K562 (cell line): Measurements from ENCODE around the gene CELSR2. TPM values are rescaled to one million over a fixed set of nuclear protein-coding genes. Genes with fewer than 3 reads are reported as not detected.
A peak's percentile ranks its signal among the peaks of the same experiment; 100 is the strongest.

Experiments used
- ATF3 ChIP-seq, 2 experiments: fragments of 450-650 bp in 1 of 2; sonication (generic) in 1 of 2; formaldehyde crosslinking in 1 of 2; IDR thresholded peaks in 1 of 2; conservative IDR thresholded peaks in 1 of 2; 2 replicates each; pipeline versions ENCODE4 v1.6.1 to v1.8.1; 2016 to 2023; ENCODE audit warnings: mild to moderate bottlenecking in 2 of 2, moderate library complexity in 2 of 2, inconsistent platforms in 1 of 2, missing genetic modification reagents in 1 of 2
- BCOR ChIP-seq: fragments of 450-650 bp; IDR thresholded peaks from 2 replicates; pipeline ENCODE4 v1.6.1; 2016
- CBFB ChIP-seq: sonication (generic); formaldehyde crosslinking; IDR thresholded peaks from 2 replicates; pipeline ENCODE4 v1.4.0; 2020; ENCODE audit warnings: mild to moderate bottlenecking, missing genetic modification reagents
- CLOCK ChIP-seq: fragments of 250-450 bp; sonication (Bioruptor Pico); IDR thresholded peaks from 2 replicates; pipeline ENCODE4 v1.4.0; 2020; ENCODE audit warnings: mild to moderate bottlenecking, moderate library complexity, borderline replicate concordance
- GABPB1 ChIP-seq: sonication (generic); formaldehyde crosslinking; IDR thresholded peaks from 2 replicates; pipeline ENCODE4 v1.8.0; 2022; ENCODE audit warnings: mild to moderate bottlenecking, missing genetic modification reagents
- HDGF ChIP-seq: fragments of 450-650 bp; IDR thresholded peaks from 2 replicates; pipeline ENCODE4 v1.6.1; 2016
- HMG20A ChIP-seq: fragments of 450-650 bp; formaldehyde crosslinking; conservative IDR thresholded peaks from 2 replicates; pipeline ENCODE4 v1.4.0; 2020; ENCODE audit warnings: mild to moderate bottlenecking, mixed read lengths
- KLF16 ChIP-seq: IDR thresholded peaks from 2 replicates; pipeline ENCODE4 v1.6.1; 2016; ENCODE audit warnings: antibody characterized with exemption
- MCM7 ChIP-seq, 2 experiments: fragments of 450-650 bp; IDR thresholded peaks; 2 replicates each; pipeline ENCODE4 v1.6.1; 2016 to 2018
- REST ChIP-seq, 2 experiments: fragments of 450-650 bp; formaldehyde crosslinking in 1 of 2; IDR thresholded peaks; 2 replicates each; pipeline versions ENCODE4 v1.4.0 to v1.6.1; 2014 to 2020; ENCODE audit warnings: mild to moderate bottlenecking in 2 of 2, borderline replicate concordance in 1 of 2, low read depth in 1 of 2
- THAP12 ChIP-seq: fragments of 250-450 bp; sonication (Bioruptor Pico); IDR thresholded peaks from 2 replicates; pipeline ENCODE4 v1.9.0; 2021; ENCODE audit warnings: mild to moderate bottlenecking, inconsistent platforms
- ZNF778 ChIP-seq: fragments of 450-650 bp; formaldehyde crosslinking; IDR thresholded peaks from 2 replicates; pipeline ENCODE4 v1.4.0; 2020; ENCODE audit warnings: mild to moderate bottlenecking, moderate library complexity
- polyA plus RNA-seq, 8 experiments: library from polyadenylated mRNA; depleted of rRNA in 4 of 8; stranded (reverse) in 5 of 8; unstranded in 3 of 8; fragments of >200 nt; fragmentation: Nextera tagmentation in 2 of 8; fragmentation: Illumina TruSeq in 1 of 8; extraction: Ambion mirVana in 2 of 8; extraction: Trizol in 1 of 8; gene quantifications; 2 replicates each; pipeline versions ENCODE4 v1.2.1 to v1.2.3, GENCODE V29; 2011 to 2014; ENCODE audit warnings: inconsistent platforms in 1 of 8, missing spikeins in 1 of 8
- total RNA-seq, 7 experiments: library from RNA; depleted of rRNA in 6 of 7; stranded (reverse); fragments of >200 nt in 6 of 7; fragmentation: Illumina TruSeq in 2 of 7; extraction: Trizol in 2 of 7; gene quantifications; 2 replicates each; pipeline versions ENCODE4 v1.2.1 to v1.2.3, GENCODE V29; 2011 to 2021; ENCODE audit warnings: low replicate concordance in 1 of 7

CELSR2 gene
- total and polyA plus RNA-seq, 9 of the 15 experiments (the other 6 are each of a cell fraction or from before 2014, with no cell fraction given) = 0.31 to 21.9 (median 4.2) TPM

GRCh38 chr1:109248797-109249629 is at the start of gene CELSR2 (continued):
- TF ChIP-seq CLOCK (CRISPR knock-in tag) = no peak
- TF ChIP-seq REST (IDR thresholded peaks at IDR 0.05; ENCODE audit: borderline replicate concordance) = peak; percentile 90
- no peak for TF ChIP-seq REST (CRISPR knock-in tag; IDR thresholded peaks at IDR 0.05; ENCODE audit: low read depth)
- peak; percentile 36; the same call in 1 of the 2 replicates for TF ChIP-seq BCOR
- 0 out of 2 replicates have a peak, but pooled peaks have one; percentile 23 for TF ChIP-seq THAP12 (CRISPR knock-in tag)
- TF ChIP-seq HMG20A (CRISPR knock-in tag) = no peak
- TF ChIP-seq MCM7 (IDR thresholded peaks at IDR 0.05) = no peak
- no peak for TF ChIP-seq CBFB (CRISPR knock-in tag)
- no peak for TF ChIP-seq KLF16
- no peak for TF ChIP-seq ZNF778 (CRISPR knock-in tag)
- TF ChIP-seq ATF3 (IDR thresholded peaks at IDR 0.05) = peak; percentile 54
- peak; percentile 71 for TF ChIP-seq ATF3 (CRISPR knock-in tag; conservative IDR thresholded peaks at IDR 0.05)
- 0 out of 2 replicates have a peak, but pooled peaks have one; percentile 61 for TF ChIP-seq HDGF
- TF ChIP-seq GABPB1 (CRISPR knock-in tag) = peak; percentile 58; the same call in 1 of the 2 replicates
